Right lobe of liver (tissue), 6 donors: ENCODE results near the gene NT5DC4. TPM values are rescaled to one million over a fixed set of nuclear protein-coding genes. Genes with fewer than 3 reads are reported as not detected.

Experiments
- ATAC-seq, 4 donors: fragments of 200-7000 bp; cut with Tn5 transposase; one replicate each; pipeline ENCODE4 v1.9.1; 2020; ENCODE audit warnings: mild to moderate bottlenecking in 4 of 4, moderate library complexity in 4 of 4
- DNase-seq, 3 donors: peaks; one replicate each; pipeline ENCODE4 v3.0.0-alpha.2; 2020
- H3K27ac ChIP-seq, 3 donors: fragments of 200-600 bp; one replicate each; pipeline ENCODE4 v1.8.0; 2022
- H3K27me3 ChIP-seq, 2 donors: fragments of 200-600 bp; one replicate each; pipeline ENCODE4 v1.8.0; 2022
- H3K36me3 ChIP-seq, 4 donors: fragments of 200-600 bp; sonication (generic) in 1 of 4; one replicate each; pipeline versions ENCODE4 v1.5.1 to v1.8.0; 2017 to 2022; ENCODE audit warnings: control low read depth in 1 of 4
- H3K4me1 ChIP-seq, 4 donors: fragments of 200-600 bp; sonication (generic) in 1 of 4; one replicate each; pipeline versions ENCODE4 v1.5.1 to v1.8.0; 2017 to 2022; ENCODE audit warnings: control low read depth in 1 of 4
- H3K4me3 ChIP-seq, 3 donors: fragments of 200-600 bp; one replicate each; pipeline ENCODE4 v1.8.0; 2022
- H3K9me3 ChIP-seq, 4 donors: fragments of 200-600 bp; sonication (generic) in 1 of 4; one replicate each; pipeline versions ENCODE4 v1.5.1 to v1.8.0; 2017 to 2022; ENCODE audit warnings: control low read depth in 1 of 4
- CTCF ChIP-seq, 4 donors: fragments of 200-600 bp in 3 of 4; fragments of 450-650 bp in 1 of 4; IDR thresholded peaks; one replicate each; pipeline versions ENCODE4 v1.5.1 to v1.8.0; 2016 to 2022; ENCODE audit warnings: antibody characterized with exemption in 4 of 4, mild to moderate bottlenecking in 2 of 4
- POLR2A ChIP-seq: fragments of 450-650 bp; IDR thresholded peaks from one replicate; pipeline ENCODE4 v1.6.1; 2017; ENCODE audit warnings: antibody characterized with exemption, mild to moderate bottlenecking
- WGBS: methylation state at CpG from one replicate; pipeline ENCODE4 v1.1.6; 2018; ENCODE audit warnings: low coverage, low lambda C conversion rate; ENCODE audit not compliant: insufficient coverage; ENCODE audit errors: missing lambda C conversion rate; 5-methylcytosine and 5-hydroxymethylcytosine counted together
- intact Hi-C, 2 donors: fragments of 100-400 bp; cut with DNase I; formaldehyde crosslinking; loops; one replicate each; pipeline versions ENCODE4 v1.11.2 to v1.14.1; 2022
- total RNA-seq, 6 experiments: library from RNA; depleted of rRNA in 2 of 6; stranded (reverse); fragments of >200 nt in 2 of 6; fragmentation: NEBNext Ultra II Directional in 3 of 6; extraction: Animal tissue kit (Norgen Biotek cat#: 25700) in 3 of 6; gene quantifications; one replicate each; pipeline versions ENCODE4 v1.1.0 to v1.2.4, GENCODE V29; 2016 to 2023
- donor health status: DM: no; HTN: yes; CAD: no.
- donor health status: DM: no; HTN: no; CAD: no.
- donor health status: DM: no; HTN: no; CAD: no.
- donor health status: DM: no; HTN: yes; CAD: no.
- donor health status: DM: no; HTN: yes; CAD: no.

NT5DC4 gene
- total RNA-seq, 6 experiments from 2014 or later: not detected

GRCh38 chr2:112764071-112765044 lies 43.5 kb downstream of the NT5DC4 start, which contains the start of gene CKAP2L:
TSS of gene CKAP2L (minus strand) at chr2:112764609. CDS start at chr2:112764598, 11 bp downstream.
- Histone ChIP-seq H3K27ac (peak within 1 kb of the TSS in 2 of 3 donors; percentile 30 to 46), H3K27me3 (no peaks in the 10 kb centered on the region), H3K4me1 (peaks cover 0 to 4% (median 0%) of the 10 kb centered on the region in 4 donors), H3K36me3 (no peaks in the 10 kb centered on the region), H3K4me3 (peak within 1 kb of the TSS; percentile 66 to 72 (median 68)), H3K9me3 (no peaks in the 10 kb centered on the region)
- intact Hi-C loops: no loop called here
- DNase-seq (peak; percentile 97), ATAC-seq (peak; percentile 97 to 100 (median 100))
- WGBS: 1% methylated on average over 34 of the region's 79 CpGs
- peak; percentile 45 for TF ChIP-seq POLR2A
- no peak for TF ChIP-seq CTCF (IDR thresholded peaks at IDR 0.05)

GRCh38 chr2:112765251-112765650 lies 44.4 kb downstream of the NT5DC4 start:
- Histone ChIP-seq H3K4me1 (peaks cover 0 to 4% (median 0%) of the 10 kb centered on the region in 4 donors), H3K9me3 (no peaks in the 10 kb centered on the region), H3K27me3 (no peaks in the 10 kb centered on the region), H3K27ac (peak overlapping the region in 1 of 3 donors; percentile 30), H3K36me3 (no peaks in the 10 kb centered on the region), H3K4me3 (peak overlapping the region; percentile 66 to 72 (median 68))
- DNase-seq: no peak
- intact Hi-C loops: no loop called here
- no peak for ATAC-seq
- no peak for TF ChIP-seq POLR2A
- no peak for TF ChIP-seq CTCF (IDR thresholded peaks at IDR 0.05)
- 78% methylated on average over 4 of the region's 4 CpGs for WGBS

GRCh38 chr2:112767693-112768330 lies 47.0 kb downstream of the NT5DC4 start:
- intact Hi-C loops: no loop called here
- Histone ChIP-seq H3K27me3 (no peaks in the 10 kb centered on the region), H3K9me3 (no peaks in the 10 kb centered on the region), H3K27ac (peak overlapping the region; percentile 19 to 39 (median 37)), H3K4me3 (peak overlapping the region in 1 of 3 donors; percentile 27), H3K4me1 (peaks cover 0 to 4% (median 0%) of the 10 kb centered on the region in 4 donors), H3K36me3 (no peaks in the 10 kb centered on the region)
- peak in 2 of 4 donors; percentile 12 to 54 for ATAC-seq
- TF ChIP-seq POLR2A: no peak
- no peak for TF ChIP-seq CTCF (IDR thresholded peaks at IDR 0.05)
- no peak for DNase-seq
- WGBS: 65% methylated on average over 6 of the region's 6 CpGs

GRCh38 chr2:112768432-112768831 lies 47.6 kb downstream of the NT5DC4 start:
- Histone ChIP-seq H3K9me3 (no peaks in the 10 kb centered on the region), H3K4me3 (peak overlapping the region in 1 of 3 donors; percentile 27), H3K4me1 (peaks cover 0 to 4% (median 0%) of the 10 kb centered on the region in 4 donors), H3K27ac (peak overlapping the region in 2 of 3 donors; percentile 19 to 39), H3K27me3 (no peaks in the 10 kb centered on the region), H3K36me3 (no peaks in the 10 kb centered on the region)
- 39% methylated on average over 1 of the region's 1 CpG for WGBS
- ATAC-seq (peak in 1 of 4 donors; percentile 28), DNase-seq (no peak)
- intact Hi-C loops: no loop called here
- TF ChIP-seq CTCF (IDR thresholded peaks at IDR 0.05) (peak in 2 of 4 donors; percentile 11 to 14), POLR2A (no peak)
